ENCODE measurements around the gene SLC8B1. TPM values are rescaled to one million over a fixed set of nuclear protein-coding genes. Genes with fewer than 3 reads are reported as not detected.
A peak's percentile ranks its signal among the peaks of the same experiment; 100 is the strongest.

Gene SLC8B1
- total RNA-seq, 6 experiments from 2014 or later = 12.6 to 32.7 (median 21.5) TPM

- Histone ChIP-seq H3K4me3 (no peak overlapping the region), H3K36me3 (peaks cover 0 to 41% (median 4%) of the 10 kb centered on the region in 4 donors), H3K9me3 (no peaks in the 10 kb centered on the region), H3K27ac (peak overlapping the region in 2 of 3 donors; percentile 79 to 90), H3K27me3 (no peaks in the 10 kb centered on the region), H3K4me1 (peaks cover 0 to 26% (median 12%) of the 10 kb centered on the region in 4 donors)
- WGBS (ENCODE audit: insufficient coverage, low coverage, low lambda C conversion rate, missing lambda C conversion rate) = 86% methylated on average over 14 of the region's 23 CpGs
- no peak for ATAC-seq
- intact Hi-C loops (cut with DNase I) = loop anchor here in 1 of 2 donors (10.0 kb wide), 1 partner anchor 102 kb away; no protein-coding TSS in a partner anchor
- TF ChIP-seq CTCF (IDR thresholded peaks at IDR 0.05) = no peak
- no peak for TF ChIP-seq POLR2A (IDR thresholded peaks at IDR 0.05)
- DNase-seq = no peak
These were observed 38.2 kb downstream of the SLC8B1 start for GRCh38 chr12:113296557-113297213.

GRCh38 chr12:113295886-113296556 lies 38.9 kb downstream of the SLC8B1 start:
- 77% methylated on average over 3 of the region's 24 CpGs for WGBS (ENCODE audit: insufficient coverage, low coverage, low lambda C conversion rate, missing lambda C conversion rate)
- Histone ChIP-seq H3K4me1 (peaks cover 0 to 26% (median 12%) of the 10 kb centered on the region in 4 donors), H3K36me3 (peaks cover 0 to 47% (median 4%) of the 10 kb centered on the region in 4 donors), H3K4me3 (no peak overlapping the region), H3K27ac (peak overlapping the region in 2 of 3 donors; percentile 79 to 90), H3K9me3 (no peaks in the 10 kb centered on the region), H3K27me3 (no peaks in the 10 kb centered on the region)
- no peak for ATAC-seq
- intact Hi-C loops (cut with DNase I) = loop anchor here in 1 of 2 donors (10.0 kb wide), 1 partner anchor 101 kb away; no protein-coding TSS in a partner anchor
- TF ChIP-seq POLR2A (IDR thresholded peaks at IDR 0.05) (no peak), CTCF (IDR thresholded peaks at IDR 0.05) (no peak)
- no peak for DNase-seq

GRCh38 chr12:113293100-113293499 lies 41.8 kb downstream of the SLC8B1 start:
- no peak for TF ChIP-seq POLR2A (IDR thresholded peaks at IDR 0.05)
- H3K4me3 ChIP-seq = no peak overlapping the region
- ATAC-seq (no peak), DNase-seq (no peak)
- no peaks in the 10 kb centered on the region for H3K9me3 ChIP-seq
- H3K36me3 ChIP-seq = peaks cover 0 to 73% (median 16%) of the 10 kb centered on the region in 4 donors
- intact Hi-C loops (cut with DNase I) = loop anchor here in 1 of 2 donors (10.0 kb wide), 1 partner anchor 98 kb away; no protein-coding TSS in a partner anchor
- WGBS (ENCODE audit: insufficient coverage, low coverage, low lambda C conversion rate, missing lambda C conversion rate) = 100% methylated on average over 1 of the region's 10 CpGs
- no peaks in the 10 kb centered on the region for H3K27me3 ChIP-seq
- H3K27ac ChIP-seq = no peak overlapping the region
- H3K4me1 ChIP-seq = peaks cover 0 to 19% (median 9%) of the 10 kb centered on the region in 4 donors

- DNase-seq = no peak
- intact Hi-C loops (cut with DNase I) = loop anchor here in 1 of 2 donors (10.0 kb wide), 1 partner anchor 98 kb away; no protein-coding TSS in a partner anchor
- peaks cover 0 to 14% (median 6%) of the 10 kb centered on the region in 4 donors for H3K4me1 ChIP-seq
These were observed 42.4 kb downstream of the SLC8B1 start for GRCh38 chr12:113292547-113292946.

More at GRCh38 chr12:113292547-113292946, 42.4 kb downstream of the SLC8B1 start:
- Histone ChIP-seq H3K27ac (no peak overlapping the region), H3K27me3 (no peaks in the 10 kb centered on the region), H3K36me3 (peaks cover 0 to 76% (median 18%) of the 10 kb centered on the region in 4 donors), H3K9me3 (no peaks in the 10 kb centered on the region), H3K4me3 (no peak overlapping the region)
- no peak for TF ChIP-seq POLR2A (IDR thresholded peaks at IDR 0.05)
- TF ChIP-seq CTCF (IDR thresholded peaks at IDR 0.05) = no peak
- 67% methylated on average over 3 of the region's 7 CpGs for WGBS (ENCODE audit: insufficient coverage, low coverage, low lambda C conversion rate, missing lambda C conversion rate)
- no peak for ATAC-seq

All from right lobe of liver (tissue), 6 donors.